PC-3 (cell line): Measurements from ENCODE around the gene PADI1. TPM values are rescaled to one million over a fixed set of nuclear protein-coding genes. Genes with fewer than 3 reads are reported as not detected.

Experiments used
- ATAC-seq: fragments of 200-7000 bp; cut with Tn5 transposase; 2 replicates; pipeline ENCODE4 v1.9.1; 2020; ENCODE audit warnings: mild to moderate bottlenecking, moderate library complexity
- BruUV-seq: library from RNA; stranded (reverse); fragments of 400-500 nt; replicated peaks from 2 replicates; lab custom pipeline; 2021; lab: Mats Ljungman, UMichigan
- CTCF ChIA-PET: fragments of 300-600 bp; sonication (Branson Sonifier 250); formaldehyde crosslinking; loops from one replicate; lab custom pipeline; 2022; ENCODE audit warnings: antibody characterized with exemption; lab: Charles Lee
- POLR2A ChIA-PET: fragments of 300-600 bp; sonication (Branson Sonifier 250); formaldehyde crosslinking; loops from one replicate; lab custom pipeline; 2022; ENCODE audit warnings: antibody characterized with exemption; ENCODE audit not compliant: unreplicated experiment; lab: Charles Lee
- DNase-seq: peaks from one replicate; pipeline ENCODE4 v3.0.0-alpha.2; 2015
- H2AFZ ChIP-seq: fragments of 300-600 bp; sonication (generic); 2 replicates; pipeline ENCODE4 v1.6.0; 2016; ENCODE audit warnings: antibody characterized with exemption, low read length
- H3F3A ChIP-seq: fragments of 300-600 bp; sonication (generic); one replicate; pipeline ENCODE4 v1.6.0; 2017; ENCODE audit warnings: antibody characterized with exemption, low read length, control low read depth, mild to moderate bottlenecking; ENCODE audit not compliant: unreplicated experiment
- H3K27ac ChIP-seq: fragments of 300-600 bp; sonication (generic); 2 replicates; pipeline ENCODE4 v1.5.1; 2016; ENCODE audit warnings: mild to moderate bottlenecking, low read length
- H3K27me3 ChIP-seq: fragments of 300-600 bp; sonication (generic); 2 replicates; pipeline ENCODE4 v1.6.1; 2016; ENCODE audit warnings: low read length, mixed read lengths
- H3K36me3 ChIP-seq: fragments of 300-600 bp; sonication (generic); 2 replicates; pipeline ENCODE4 v1.6.1; 2016; ENCODE audit warnings: low read depth, mixed run types, low read length, mixed read lengths
- H3K4me1 ChIP-seq: fragments of 300-600 bp; sonication (generic); 2 replicates; pipeline ENCODE4 v1.5.1; 2016; ENCODE audit warnings: low read length; ENCODE audit not compliant: insufficient read depth
- H3K4me2 ChIP-seq: fragments of 300-600 bp; sonication (generic); 2 replicates; pipeline ENCODE4 v1.6.0; 2016; ENCODE audit warnings: low read length
- H3K4me3 ChIP-seq: fragments of 300-600 bp; sonication (generic); 2 replicates; pipeline ENCODE4 v1.5.1; 2016; ENCODE audit warnings: mild to moderate bottlenecking, low read length, mixed read lengths
- H3K79me2 ChIP-seq: fragments of 300-600 bp; sonication (generic); 2 replicates; pipeline ENCODE4 v1.6.1; 2017; ENCODE audit warnings: low read length, mixed read lengths
- H3K9ac ChIP-seq: fragments of 300-600 bp; sonication (generic); 2 replicates; pipeline ENCODE4 v1.6.0; 2016; ENCODE audit warnings: mild to moderate bottlenecking, low read length
- H3K9me2 ChIP-seq: fragments of 300-600 bp; sonication (generic); replicated peaks from 2 replicates; pipeline ENCODE4 v1.6.1; 2016; ENCODE audit warnings: mixed run types, low read length, mixed read lengths
- H3K9me3 ChIP-seq: fragments of 300-600 bp; sonication (generic); 2 replicates; pipeline ENCODE4 v1.6.1; 2016; ENCODE audit warnings: low read length, mixed read lengths
- H4K20me1 ChIP-seq: fragments of 300-600 bp; sonication (generic); 2 replicates; pipeline ENCODE4 v1.6.1; 2016; ENCODE audit warnings: low read length, mixed read lengths
- CTCF ChIP-seq: fragments of 300-600 bp; sonication (generic); conservative IDR thresholded peaks from 2 replicates; pipeline ENCODE4 v1.5.1; 2017; ENCODE audit warnings: antibody characterized with exemption, low read depth, mild to moderate bottlenecking, low read length
- EZH2 ChIP-seq: fragments of 300-600 bp; sonication (generic); IDR thresholded peaks from one replicate; pipeline ENCODE4 v1.6.1; 2017; ENCODE audit warnings: antibody characterized with exemption, mild to moderate bottlenecking, low read length; ENCODE audit not compliant: unreplicated experiment
- EZH2phosphoT487 ChIP-seq: fragments of 300-600 bp; sonication (generic); IDR thresholded peaks from 2 replicates; pipeline ENCODE4 v1.6.1; 2018; ENCODE audit warnings: mild to moderate bottlenecking, antibody characterized with exemption, low read length, borderline replicate concordance
- intact Hi-C: fragments of 100-400 bp; cut with micrococcal nuclease; formaldehyde crosslinking; loops from 2 replicates; pipeline ENCODE4 v1.9.0; 2023
- total RNA-seq: library from RNA; depleted of rRNA; stranded (reverse); fragments of >200 nt; gene quantifications from 2 replicates; pipeline ENCODE4 v1.2.3, GENCODE V29; 2014

The PADI1 gene
- total RNA-seq, 1 experiment from 2014 or later, result 0.73 TPM

GRCh38 chr1:17230106-17230505, 25.2 kb downstream of the PADI1 start:
- ChIA-PET CTCF (no interaction called here), POLR2A (no interaction called here)
- peak overlapping the region; percentile 35; the same call in 1 of the 2 replicates for H3K4me2 ChIP-seq

DNA sequence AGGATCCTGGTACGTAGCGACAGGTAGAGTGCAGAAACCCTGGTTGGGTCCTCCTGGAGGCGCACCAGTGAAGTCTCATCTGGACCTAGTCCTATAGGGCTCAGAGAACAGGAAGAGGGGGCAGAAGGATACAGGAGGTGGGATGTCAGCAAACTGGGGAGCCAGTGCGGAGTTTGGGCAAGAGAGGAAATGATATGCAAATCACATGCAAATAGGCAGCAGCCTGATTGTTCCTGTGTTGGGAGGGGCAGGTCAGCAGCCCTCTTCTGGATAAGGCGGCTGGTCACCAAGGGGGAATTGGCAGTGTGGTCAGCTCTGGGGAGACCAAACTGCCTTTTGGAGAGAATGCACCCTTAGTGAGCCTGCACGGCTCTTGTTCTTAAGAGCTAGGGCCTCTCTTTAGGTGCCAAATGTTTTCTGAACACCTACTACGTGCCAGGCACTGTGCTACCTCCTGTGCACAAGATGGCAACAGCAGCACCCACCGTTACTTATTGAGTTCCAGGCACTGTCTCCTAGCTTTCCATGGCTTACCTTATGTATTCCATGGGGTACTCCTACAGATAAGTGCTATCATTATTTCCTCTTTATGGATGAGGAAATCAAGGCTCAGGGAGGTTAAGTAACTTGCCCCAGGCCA, 25.9 kb downstream of the PADI1 start:
- Histone ChIP-seq H3K79me2 (no peaks in the 10 kb centered on the region), H3K4me1 (peaks cover 66% of the 10 kb centered on the region), H3K9me2 (no peaks in the 10 kb centered on the region), H3K36me3 (no peaks in the 10 kb centered on the region), H3K9me3 (no peaks in the 10 kb centered on the region), H4K20me1 (no peaks in the 10 kb centered on the region), H3F3A (peaks cover 5% of the 10 kb centered on the region), H3K4me2 (no peak overlapping the region), H3K27me3 (no peaks in the 10 kb centered on the region), H2AFZ (no peak overlapping the region), H3K27ac (0 out of 2 replicates have a peak overlapping the region, but pooled peaks have one; percentile 23), H3K9ac (no peak overlapping the region), H3K4me3 (no peak overlapping the region)
- intact Hi-C loops, result no loop called here
- ChIA-PET POLR2A (no interaction called here), CTCF (no interaction called here)
- no peak for TF ChIP-seq EZH2
- TF ChIP-seq CTCF, result no peak
- TF ChIP-seq EZH2phosphoT487, result no peak
- ATAC-seq (no peak), DNase-seq (no peak)
- BruUV-seq, result no TSS peak

More at GRCh38 chr1:17230106-17230505, 25.2 kb downstream of the PADI1 start:
- H2AFZ ChIP-seq, result no peak overlapping the region
- H3K9me3 ChIP-seq, result no peaks in the 10 kb centered on the region
- no peaks in the 10 kb centered on the region for H4K20me1 ChIP-seq
- H3K4me3 ChIP-seq, result no peak overlapping the region
- peaks cover 67% of the 10 kb centered on the region for H3K4me1 ChIP-seq
- H3K36me3 ChIP-seq, result no peaks in the 10 kb centered on the region
- H3K79me2 ChIP-seq, result no peaks in the 10 kb centered on the region
- intact Hi-C loops, result no loop called here
- H3K27ac ChIP-seq, result peak overlapping the region; percentile 65
- TF ChIP-seq EZH2, result no peak
- TF ChIP-seq EZH2phosphoT487, result no peak
- no peak for TF ChIP-seq CTCF
- no TSS peak for BruUV-seq
- H3K27me3 ChIP-seq, result no peaks in the 10 kb centered on the region
- peaks cover 5% of the 10 kb centered on the region for H3F3A ChIP-seq
- no peaks in the 10 kb centered on the region for H3K9me2 ChIP-seq
- DNase-seq (no peak), ATAC-seq (no peak)
- peak overlapping the region; percentile 31; the same call in 1 of the 2 replicates for H3K9ac ChIP-seq
